NCI-H2196 (cell line): ENCODE results near the gene SLC25A11.

ENCODE experiments used
- DNase-seq: peaks from one replicate; lab custom pipeline; 2025; ENCODE audit not compliant: unreplicated experiment; lab: John Stamatoyannopoulos, UW

SLC25A11 gene

GRCh38 chr17:4966844-4967538, 27.1 kb upstream of the SLC25A11 start:
- DNase-seq: peak; percentile 81

GRCh38 chr17:4965311-4965986, 25.6 kb upstream of the SLC25A11 start:
- DNase-seq: no peak

- no peak for DNase-seq
Measured at GRCh38 chr17:4960279-4960922, 20.6 kb upstream of the SLC25A11 start.

- no peak for DNase-seq
Measured at GRCh38 chr17:4959261-4959965, 19.6 kb upstream of the SLC25A11 start.

GRCh38 chr17:4958102-4958501, 18.3 kb upstream of the SLC25A11 start:
- peak; percentile 4 for DNase-seq

- DNase-seq: no peak
Measured at GRCh38 chr17:4956493-4957061, 16.7 kb upstream of the SLC25A11 start.

- no peak for DNase-seq
Measured at GRCh38 chr17:4955091-4955490, 15.2 kb upstream of the SLC25A11 start.

- DNase-seq: no peak
Measured at GRCh38 chr17:4953451-4953961, 13.7 kb upstream of the SLC25A11 start.

- DNase-seq: no peak
Measured at GRCh38 chr17:4951486-4951885, 11.6 kb upstream of the SLC25A11 start.

- peak; percentile 10 for DNase-seq
Measured at GRCh38 chr17:4950746-4951204, 10.9 kb upstream of the SLC25A11 start, which contains the start of gene ENO3. Gene ENO3, plus strand, starts transcription at chr17:4951119. Its CDS starts 711 bp downstream, at chr17:4951830.

GRCh38 chr17:4950075-4950745, 10.4 kb upstream of the SLC25A11 start:
- no peak for DNase-seq

- DNase-seq: peak; percentile 54
Measured at GRCh38 chr17:4949321-4950074, 9.7 kb upstream of the SLC25A11 start.

GRCh38 chr17:4948931-4949320, 9.1 kb upstream of the SLC25A11 start:
- DNase-seq: peak; percentile 76

GRCh38 chr17:4948166-4948930, 8.5 kb upstream of the SLC25A11 start, which contains the start of gene PFN1:
Gene PFN1, minus strand, starts transcription at chr17:4948530. Its CDS starts 136 bp downstream, at chr17:4948394.
- peak; percentile 56 for DNase-seq

- peak; percentile 12 for DNase-seq
Measured at GRCh38 chr17:4947411-4948165, 7.7 kb upstream of the SLC25A11 start.

GRCh38 chr17:4947010-4947410, 7.2 kb upstream of the SLC25A11 start:
- DNase-seq: no peak

- no peak for DNase-seq
Measured at GRCh38 chr17:4946312-4946976, 6.6 kb upstream of the SLC25A11 start.
